Measurements from ENCODE around the gene AKR1E2. TPM values are rescaled to one million over a fixed set of nuclear protein-coding genes. Genes with fewer than 3 reads are reported as not detected.

Gene AKR1E2
- total and polyA plus RNA-seq, 2 donors (not counting 3 experiments of a cell fraction or from before 2014, with no cell fraction given) = 4.0 to 8.2 TPM

DNA sequence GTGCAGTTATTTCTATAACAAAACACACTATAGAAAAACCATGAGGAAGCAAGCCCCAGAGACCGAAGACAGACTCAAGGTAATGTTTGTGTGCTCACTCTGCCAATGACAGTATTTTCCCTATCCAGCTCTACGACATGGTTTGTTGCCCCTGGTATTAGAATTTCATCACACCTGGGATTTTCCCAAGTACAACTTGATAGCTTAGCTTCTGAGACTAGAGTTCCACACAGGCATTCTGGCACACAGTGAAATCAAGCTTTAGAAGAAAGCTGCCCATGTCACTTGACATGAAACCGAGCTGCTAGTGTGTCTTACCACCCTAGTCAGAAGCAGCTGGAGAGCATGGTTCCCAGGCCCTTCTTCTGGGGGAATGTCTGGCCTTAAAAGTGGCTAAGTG lies 44.1 kb upstream of the AKR1E2 start:
- ChIA-PET CTCF (interaction anchor here (1.1 to 3.2 kb wide), 4 partner anchors 8 to 1584 kb away, joined by 4 to 53 read pairs (median 22); no protein-coding TSS in a partner anchor), POLR2A (interaction anchor here (0.6 kb wide), 1 partner anchor 1005 kb away, joined by 3 read pairs; no protein-coding TSS in a partner anchor)
- TF ChIP-seq GATA2 (IDR thresholded peaks at IDR 0.05; ENCODE audit: insufficient read depth, insufficient read length, low read depth, low read length) = no peak
- TF ChIP-seq JUN (IDR thresholded peaks at IDR 0.05; ENCODE audit: borderline replicate concordance, insufficient read depth, insufficient read length, low read depth) = no peak
- TF ChIP-seq, protein P1, sequence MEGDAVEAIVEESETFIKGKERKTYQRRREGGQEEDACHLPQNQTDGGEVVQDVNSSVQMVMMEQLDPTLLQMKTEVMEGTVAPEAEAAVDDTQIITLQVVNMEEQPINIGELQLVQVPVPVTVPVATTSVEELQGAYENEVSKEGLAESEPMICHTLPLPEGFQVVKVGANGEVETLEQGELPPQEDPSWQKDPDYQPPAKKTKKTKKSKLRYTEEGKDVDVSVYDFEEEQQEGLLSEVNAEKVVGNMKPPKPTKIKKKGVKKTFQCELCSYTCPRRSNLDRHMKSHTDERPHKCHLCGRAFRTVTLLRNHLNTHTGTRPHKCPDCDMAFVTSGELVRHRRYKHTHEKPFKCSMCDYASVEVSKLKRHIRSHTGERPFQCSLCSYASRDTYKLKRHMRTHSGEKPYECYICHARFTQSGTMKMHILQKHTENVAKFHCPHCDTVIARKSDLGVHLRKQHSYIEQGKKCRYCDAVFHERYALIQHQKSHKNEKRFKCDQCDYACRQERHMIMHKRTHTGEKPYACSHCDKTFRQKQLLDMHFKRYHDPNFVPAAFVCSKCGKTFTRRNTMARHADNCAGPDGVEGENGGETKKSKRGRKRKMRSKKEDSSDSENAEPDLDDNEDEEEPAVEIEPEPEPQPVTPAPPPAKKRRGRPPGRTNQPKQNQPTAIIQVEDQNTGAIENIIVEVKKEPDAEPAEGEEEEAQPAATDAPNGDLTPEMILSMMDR (IDR thresholded peaks at IDR 0.05; ENCODE audit: extremely low read depth in 1 of 2, insufficient read depth in 1 of 2, low read depth in 1 of 2, low read length in 2 of 2) = no peak
- TF ChIP-seq POLR2A (IDR thresholded peaks at IDR 0.05; ENCODE audit: low read depth, low read length) = no peak
- TF ChIP-seq MYC (IDR thresholded peaks at IDR 0.05; ENCODE audit: low read depth, low read length) = no peak
- TF ChIP-seq FOS (IDR thresholded peaks at IDR 0.05; ENCODE audit: borderline replicate concordance, insufficient read depth, low read length) = no peak
- TF ChIP-seq POLR2AphosphoS5 (IDR thresholded peaks at IDR 0.05; ENCODE audit: insufficient read depth, low read depth, low read length) = no peak
- TF ChIP-seq, protein P2, sequence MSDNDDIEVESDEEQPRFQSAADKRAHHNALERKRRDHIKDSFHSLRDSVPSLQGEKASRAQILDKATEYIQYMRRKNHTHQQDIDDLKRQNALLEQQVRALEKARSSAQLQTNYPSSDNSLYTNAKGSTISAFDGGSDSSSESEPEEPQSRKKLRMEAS (IDR thresholded peaks at IDR 0.05; ENCODE audit: insufficient read depth, insufficient read length) = no peak
- no peak for TF ChIP-seq EZH2 (IDR thresholded peaks at IDR 0.05; ENCODE audit: borderline replicate concordance, low read depth, low read length, severe bottlenecking)
- no TSS peak for BruUV-seq (replicated peaks)
- peaks cover 0 to 3% of the 10 kb centered on the region in 2 experiments for H3K36me3 ChIP-seq (ENCODE audit: control insufficient read depth in 2 of 2, extremely low read depth in 1 of 2, insufficient read depth in 2 of 2, low read length in 2 of 2)
- H3K9me1 ChIP-seq (replicated peaks; ENCODE audit: control insufficient read depth, extremely low read depth, insufficient read depth, low read length) = no peaks in the 10 kb centered on the region
- H3K4me1 ChIP-seq (ENCODE audit: control insufficient read depth, extremely low read depth, insufficient read depth, low read length) = peaks cover 44% of the 10 kb centered on the region
- no peaks in the 10 kb centered on the region for H3K9me3 ChIP-seq (replicated peaks; ENCODE audit: control insufficient read depth, insufficient read depth, low read length)
- no peak for FAIRE-seq
- no peak overlapping the region for H3K9ac ChIP-seq (replicated peaks; ENCODE audit: extremely low read depth, insufficient read depth, low read length)
- H3K79me2 ChIP-seq (ENCODE audit: control insufficient read depth, insufficient read depth, low read length) = peaks cover 3% of the 10 kb centered on the region
- H4K20me1 ChIP-seq (replicated peaks; ENCODE audit: control insufficient read depth, extremely low read depth, insufficient read depth, low read length) = no peaks in the 10 kb centered on the region
- H3K27me3 ChIP-seq (ENCODE audit: control insufficient read depth in 2 of 2, insufficient read depth in 2 of 2, low read length in 2 of 2) = no peaks in the 10 kb centered on the region
- no peak overlapping the region for H3K4me3 ChIP-seq (replicated peaks in 1 of 3; ENCODE audit: insufficient read depth in 1 of 3, low read depth in 1 of 3, low read length in 3 of 3)
- intact Hi-C loops (cut with micrococcal nuclease) (loop anchor here (1.0 kb wide), 1 partner anchor 26 kb away; no protein-coding TSS in a partner anchor), dilution Hi-C loops (cut with MboI; ENCODE audit: extremely low pct_ligation_motif_present, low sequenced_read_pairs) (no loop called here)
- DNase-seq (ENCODE audit: low read depth, low spot score) = no peak
- H3K27ac ChIP-seq (ENCODE audit: insufficient read depth, low read depth, low read length) = peak overlapping the region; percentile 55
- peak overlapping the region; percentile 45 for H2AFZ ChIP-seq (ENCODE audit: low read depth, low read length)
- no peak overlapping the region for H3K4me2 ChIP-seq (ENCODE audit: insufficient read depth, low read length)
